ENCODE results near the gene PRPF40A.

Gene PRPF40A

GRCh38 chr2:152718076-152718908 lies 1.0 kb upstream of the PRPF40A start, which contains the start of gene ARL6IP6:
Gene ARL6IP6, plus strand, starts transcription at chr2:152718620. Its CDS starts 5 bp downstream, at chr2:152718625.
- FAIRE-seq (no peak), DNase-seq (ENCODE audit: insufficient read length, low spot score) (peak; percentile 54)

- DNase-seq (ENCODE audit: insufficient read length, low spot score) (no peak), FAIRE-seq (no peak)
Measured at GRCh38 chr2:152716805-152717227, 445 bp downstream of the PRPF40A start.

- peak; percentile 18 for FAIRE-seq
- no peak for DNase-seq (ENCODE audit: insufficient read length, low spot score)
Measured at GRCh38 chr2:152715854-152716428, 1.3 kb downstream of the PRPF40A start.

GRCh38 chr2:152715112-152715511 lies 2.1 kb downstream of the PRPF40A start:
- DNase-seq (ENCODE audit: insufficient read length, low spot score) (no peak), FAIRE-seq (no peak)

- DNase-seq (ENCODE audit: insufficient read length, low spot score) = no peak
- no peak for FAIRE-seq
Measured at GRCh38 chr2:152710713-152711112, 6.5 kb downstream of the PRPF40A start.

GRCh38 chr2:152708742-152709141 lies 8.5 kb downstream of the PRPF40A start:
- FAIRE-seq (no peak), DNase-seq (ENCODE audit: insufficient read length, low spot score) (no peak)

GRCh38 chr2:152706477-152707021 lies 10.7 kb downstream of the PRPF40A start:
- FAIRE-seq (no peak), DNase-seq (ENCODE audit: insufficient read length, low spot score) (no peak)

- DNase-seq (ENCODE audit: insufficient read length, low spot score) = no peak
- no peak for FAIRE-seq
Measured at GRCh38 chr2:152701198-152701597, 16.1 kb downstream of the PRPF40A start.

- FAIRE-seq (no peak), DNase-seq (ENCODE audit: insufficient read length, low spot score) (no peak)
Measured at GRCh38 chr2:152696476-152696875, 20.8 kb downstream of the PRPF40A start.

- DNase-seq (ENCODE audit: insufficient read length, low spot score) (no peak), FAIRE-seq (no peak)
Measured at GRCh38 chr2:152695763-152696162, 21.5 kb downstream of the PRPF40A start.

- FAIRE-seq (peak; percentile 89), DNase-seq (ENCODE audit: insufficient read length, low spot score) (no peak)
Measured at GRCh38 chr2:152694161-152694661, 23.1 kb downstream of the PRPF40A start.

GRCh38 chr2:152693033-152693432 lies 24.2 kb downstream of the PRPF40A start:
- FAIRE-seq = no peak
- no peak for DNase-seq (ENCODE audit: insufficient read length, low spot score)

- FAIRE-seq (no peak), DNase-seq (ENCODE audit: insufficient read length, low spot score) (no peak)
Measured at GRCh38 chr2:152686321-152686720, 30.9 kb downstream of the PRPF40A start.

GRCh38 chr2:152683400-152683799 lies 33.9 kb downstream of the PRPF40A start:
- FAIRE-seq = peak; percentile 52
- no peak for DNase-seq (ENCODE audit: insufficient read length, low spot score)

- FAIRE-seq (no peak), DNase-seq (ENCODE audit: insufficient read length, low spot score) (no peak)
Measured at GRCh38 chr2:152682663-152683062, 34.6 kb downstream of the PRPF40A start.

GRCh38 chr2:152678808-152679207 lies 38.5 kb downstream of the PRPF40A start:
- no peak for FAIRE-seq
- DNase-seq (ENCODE audit: insufficient read length, low spot score) = no peak

GRCh38 chr2:152676461-152676860 lies 40.8 kb downstream of the PRPF40A start:
- FAIRE-seq = no peak
- no peak for DNase-seq (ENCODE audit: insufficient read length, low spot score)

GRCh38 chr2:152674334-152674733 lies 42.9 kb downstream of the PRPF40A start:
- FAIRE-seq = no peak

GRCh38 chr2:152664725-152665124 lies 52.5 kb downstream of the PRPF40A start:
- FAIRE-seq = no peak
- no peak for DNase-seq (ENCODE audit: insufficient read length, low spot score)

More at GRCh38 chr2:152674334-152674733, 42.9 kb downstream of the PRPF40A start:
- DNase-seq (ENCODE audit: insufficient read length, low spot score) = no peak

- no peak for DNase-seq (ENCODE audit: insufficient read length, low spot score)
- no peak for FAIRE-seq
Measured at GRCh38 chr2:152661076-152661475, 56.2 kb downstream of the PRPF40A start.

GRCh38 chr2:152658221-152658620 lies 59.0 kb downstream of the PRPF40A start:
- no peak for DNase-seq (ENCODE audit: insufficient read length, low spot score)
- FAIRE-seq = no peak

GRCh38 chr2:152657043-152657442 lies 60.2 kb downstream of the PRPF40A start:
- no peak for FAIRE-seq
- no peak for DNase-seq (ENCODE audit: insufficient read length, low spot score)
